Immature natural killer cell (primary cell): ENCODE data around the gene TTC23. TPM values are rescaled to one million over a fixed set of nuclear protein-coding genes. Genes with fewer than 3 reads are reported as not detected.

Experiments
- DNase-seq, 3 donors: peaks; one replicate each; pipeline ENCODE4 v3.0.0; 2022; ENCODE audit warnings: mixed read lengths in 1 of 3
- H3K27ac Mint-ChIP-seq, 6 donors: one replicate each; pipeline ENCODE4 v1.8.0; 2020; ENCODE audit warnings: mixed read lengths in 6 of 6, mild to moderate bottlenecking in 5 of 6, inconsistent platforms in 4 of 6, moderate library complexity in 3 of 6
- H3K27me3 Mint-ChIP-seq, 3 donors: one replicate each; pipeline ENCODE4 v1.8.0; 2020 to 2021; ENCODE audit warnings: low read depth in 3 of 3, mild to moderate bottlenecking in 3 of 3, mixed read lengths in 3 of 3, moderate library complexity in 3 of 3, inconsistent platforms in 1 of 3
- H3K36me3 Mint-ChIP-seq, 3 donors: one replicate each; pipeline ENCODE4 v1.8.0; 2020; ENCODE audit warnings: mixed read lengths in 3 of 3, inconsistent platforms in 2 of 3, mild to moderate bottlenecking in 2 of 3
- H3K4me1 Mint-ChIP-seq, 2 donors: one replicate each; pipeline ENCODE4 v1.8.0; 2020; ENCODE audit warnings: inconsistent platforms in 2 of 2, mild to moderate bottlenecking in 2 of 2, mixed read lengths in 2 of 2, moderate library complexity in 1 of 2
- H3K4me3 Mint-ChIP-seq, 5 donors: one replicate each; pipeline ENCODE4 v1.8.0; 2020; ENCODE audit warnings: mild to moderate bottlenecking in 5 of 5, mixed read lengths in 5 of 5, inconsistent platforms in 3 of 5, moderate library complexity in 3 of 5
- H3K9me3 Mint-ChIP-seq, 6 donors: one replicate each; pipeline ENCODE4 v1.8.0; 2020; ENCODE audit warnings: mild to moderate bottlenecking in 6 of 6, mixed read lengths in 6 of 6, inconsistent platforms in 4 of 6, moderate library complexity in 3 of 6
- polyA plus RNA-seq, 3 donors: library from polyadenylated mRNA; unstranded; fragments of 300-500 nt; fragmentation: Illumina TruSeq; gene quantifications; one replicate each; pipeline ENCODE4 v1.2.3, GENCODE V29; 2021

Gene TTC23
- polyA plus RNA-seq, 3 donors from 2014 or later = 0.21 to 0.25 TPM; not detected in 1

GRCh38 chr15:99158626-99159412 is 90.6 kb downstream of the TTC23 start:
- no peaks in the 10 kb centered on the region for H3K9me3 Mint-ChIP-seq
- DNase-seq = no peak
- H3K27ac Mint-ChIP-seq = no peak overlapping the region
- H3K4me1 Mint-ChIP-seq = peaks cover 0 to 2% of the 10 kb centered on the region in 2 donors
- no peak overlapping the region for H3K4me3 Mint-ChIP-seq
- H3K36me3 Mint-ChIP-seq = no peaks in the 10 kb centered on the region
- H3K27me3 Mint-ChIP-seq = peaks cover 0 to 4% (median 0%) of the 10 kb centered on the region in 3 donors

- no peaks in the 10 kb centered on the region for H3K9me3 Mint-ChIP-seq
- no peak for DNase-seq
- no peaks in the 10 kb centered on the region for H3K4me1 Mint-ChIP-seq
- H3K27ac Mint-ChIP-seq = no peak overlapping the region
- H3K36me3 Mint-ChIP-seq = no peaks in the 10 kb centered on the region
- H3K27me3 Mint-ChIP-seq = peaks cover 0 to 4% (median 0%) of the 10 kb centered on the region in 3 donors
- no peak overlapping the region for H3K4me3 Mint-ChIP-seq
Observed at GRCh38 chr15:99157456-99157855, 91.9 kb downstream of the TTC23 start.

GRCh38 chr15:99155961-99156443 is 93.4 kb downstream of the TTC23 start:
- Mint-ChIP-seq H3K9me3 (no peaks in the 10 kb centered on the region), H3K27me3 (peaks cover 0 to 4% (median 2%) of the 10 kb centered on the region in 3 donors), H3K4me1 (no peaks in the 10 kb centered on the region), H3K36me3 (no peaks in the 10 kb centered on the region), H3K27ac (no peak overlapping the region), H3K4me3 (no peak overlapping the region)
- DNase-seq = no peak

GRCh38 chr15:99154271-99154670 is 95.1 kb downstream of the TTC23 start:
- Mint-ChIP-seq H3K4me3 (no peak overlapping the region), H3K27me3 (peaks cover 0 to 4% (median 2%) of the 10 kb centered on the region in 3 donors), H3K27ac (no peak overlapping the region), H3K4me1 (no peaks in the 10 kb centered on the region), H3K36me3 (no peaks in the 10 kb centered on the region), H3K9me3 (no peaks in the 10 kb centered on the region)
- no peak for DNase-seq

GRCh38 chr15:99153026-99153535 is 96.3 kb downstream of the TTC23 start:
- Mint-ChIP-seq H3K4me1 (no peaks in the 10 kb centered on the region), H3K27me3 (peaks cover 0 to 2% (median 1%) of the 10 kb centered on the region in 3 donors), H3K27ac (no peak overlapping the region), H3K4me3 (no peak overlapping the region), H3K9me3 (no peaks in the 10 kb centered on the region), H3K36me3 (no peaks in the 10 kb centered on the region)
- no peak for DNase-seq

GRCh38 chr15:99151156-99151555 is 98.2 kb downstream of the TTC23 start:
- no peaks in the 10 kb centered on the region for H3K4me1 Mint-ChIP-seq
- no peaks in the 10 kb centered on the region for H3K9me3 Mint-ChIP-seq
- no peak overlapping the region for H3K4me3 Mint-ChIP-seq
- peaks cover 0 to 2% (median 1%) of the 10 kb centered on the region in 3 donors for H3K27me3 Mint-ChIP-seq
- no peaks in the 10 kb centered on the region for H3K36me3 Mint-ChIP-seq
- no peak for DNase-seq
- H3K27ac Mint-ChIP-seq = no peak overlapping the region

GRCh38 chr15:99149366-99149765 is 100.0 kb downstream of the TTC23 start:
- Mint-ChIP-seq H3K9me3 (no peaks in the 10 kb centered on the region), H3K4me3 (no peak overlapping the region), H3K36me3 (no peaks in the 10 kb centered on the region), H3K4me1 (no peaks in the 10 kb centered on the region), H3K27me3 (peaks cover 0 to 2% (median 0%) of the 10 kb centered on the region in 3 donors), H3K27ac (no peak overlapping the region)
- no peak for DNase-seq

GRCh38 chr15:99148851-99149276 is 100.5 kb downstream of the TTC23 start:
- no peaks in the 10 kb centered on the region for H3K36me3 Mint-ChIP-seq
- peaks cover 0 to 2% (median 2%) of the 10 kb centered on the region in 3 donors for H3K27me3 Mint-ChIP-seq
- no peaks in the 10 kb centered on the region for H3K4me1 Mint-ChIP-seq
- H3K9me3 Mint-ChIP-seq = no peaks in the 10 kb centered on the region
- H3K27ac Mint-ChIP-seq = no peak overlapping the region
- DNase-seq = no peak
- H3K4me3 Mint-ChIP-seq = no peak overlapping the region

GRCh38 chr15:99146661-99147060 is 102.7 kb downstream of the TTC23 start:
- no peak overlapping the region for H3K4me3 Mint-ChIP-seq
- H3K27ac Mint-ChIP-seq = no peak overlapping the region
- H3K4me1 Mint-ChIP-seq = no peaks in the 10 kb centered on the region
- DNase-seq = no peak
- no peaks in the 10 kb centered on the region for H3K9me3 Mint-ChIP-seq
- H3K36me3 Mint-ChIP-seq = no peaks in the 10 kb centered on the region
- peaks cover 0 to 2% (median 0%) of the 10 kb centered on the region in 3 donors for H3K27me3 Mint-ChIP-seq

- no peaks in the 10 kb centered on the region for H3K9me3 Mint-ChIP-seq
- peaks cover 0 to 2% (median 0%) of the 10 kb centered on the region in 3 donors for H3K27me3 Mint-ChIP-seq
- H3K4me1 Mint-ChIP-seq = no peaks in the 10 kb centered on the region
- no peak overlapping the region for H3K4me3 Mint-ChIP-seq
- no peak overlapping the region for H3K27ac Mint-ChIP-seq
- no peak for DNase-seq
- no peaks in the 10 kb centered on the region for H3K36me3 Mint-ChIP-seq
Observed at GRCh38 chr15:99145778-99146177, 103.6 kb downstream of the TTC23 start.

GRCh38 chr15:99145005-99145404 is 104.4 kb downstream of the TTC23 start:
- H3K4me3 Mint-ChIP-seq = no peak overlapping the region
- no peaks in the 10 kb centered on the region for H3K36me3 Mint-ChIP-seq
- H3K27me3 Mint-ChIP-seq = peaks cover 0 to 2% (median 0%) of the 10 kb centered on the region in 3 donors
- no peaks in the 10 kb centered on the region for H3K4me1 Mint-ChIP-seq
- no peak for DNase-seq
- no peak overlapping the region for H3K27ac Mint-ChIP-seq
- H3K9me3 Mint-ChIP-seq = no peaks in the 10 kb centered on the region

GRCh38 chr15:99143655-99144610 is 105.4 kb downstream of the TTC23 start:
- Mint-ChIP-seq H3K9me3 (no peaks in the 10 kb centered on the region), H3K4me1 (no peaks in the 10 kb centered on the region), H3K36me3 (no peaks in the 10 kb centered on the region), H3K27ac (no peak overlapping the region), H3K4me3 (no peak overlapping the region), H3K27me3 (peaks cover 0 to 2% (median 0%) of the 10 kb centered on the region in 3 donors)
- DNase-seq = no peak

- no peak for DNase-seq
- Mint-ChIP-seq H3K27me3 (peaks cover 0 to 2% (median 0%) of the 10 kb centered on the region in 3 donors), H3K36me3 (no peaks in the 10 kb centered on the region), H3K27ac (no peak overlapping the region), H3K4me1 (no peaks in the 10 kb centered on the region), H3K9me3 (no peaks in the 10 kb centered on the region), H3K4me3 (no peak overlapping the region)
Observed at GRCh38 chr15:99143242-99143641, 106.1 kb downstream of the TTC23 start.

- H3K27me3 Mint-ChIP-seq = peaks cover 0 to 2% (median 0%) of the 10 kb centered on the region in 3 donors
- no peaks in the 10 kb centered on the region for H3K4me1 Mint-ChIP-seq
- H3K27ac Mint-ChIP-seq = no peak overlapping the region
- H3K4me3 Mint-ChIP-seq = no peak overlapping the region
- no peaks in the 10 kb centered on the region for H3K9me3 Mint-ChIP-seq
- no peak for DNase-seq
- H3K36me3 Mint-ChIP-seq = no peaks in the 10 kb centered on the region
Observed at GRCh38 chr15:99142562-99142961, 106.8 kb downstream of the TTC23 start.
